ENCODE data around the gene GNS.

The GNS gene

DNA sequence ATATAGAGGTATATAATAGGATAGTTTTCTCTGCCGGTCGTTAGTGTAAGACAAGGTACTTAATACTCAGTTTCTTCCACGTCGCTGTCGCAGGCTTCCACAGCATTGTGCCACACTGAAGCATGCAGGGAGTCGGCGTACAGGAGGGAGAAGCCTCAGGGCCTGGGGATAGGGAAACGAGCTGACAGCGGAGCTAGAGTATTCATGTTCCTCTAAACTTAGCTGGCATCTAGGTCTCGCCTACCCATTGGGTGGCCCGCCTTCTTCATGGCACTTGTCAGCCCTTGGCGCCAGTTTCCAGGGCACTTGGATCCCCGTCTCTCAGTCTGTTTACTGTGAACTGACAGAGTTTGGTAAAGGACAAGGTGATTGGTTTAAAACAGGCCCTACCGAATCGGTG, 73.6 kb downstream of the GNS start:
- no peak overlapping the region for H3K4me3 ChIP-seq (ENCODE audit: low read depth, low read length)
- in situ Hi-C loops (cut with HindIII; ENCODE audit: low pct_ligation_motif_present, low sequenced_read_pairs): no loop called here
- H3K27me3 ChIP-seq (replicated peaks): no peaks in the 10 kb centered on the region
- TF ChIP-seq, protein P1, sequence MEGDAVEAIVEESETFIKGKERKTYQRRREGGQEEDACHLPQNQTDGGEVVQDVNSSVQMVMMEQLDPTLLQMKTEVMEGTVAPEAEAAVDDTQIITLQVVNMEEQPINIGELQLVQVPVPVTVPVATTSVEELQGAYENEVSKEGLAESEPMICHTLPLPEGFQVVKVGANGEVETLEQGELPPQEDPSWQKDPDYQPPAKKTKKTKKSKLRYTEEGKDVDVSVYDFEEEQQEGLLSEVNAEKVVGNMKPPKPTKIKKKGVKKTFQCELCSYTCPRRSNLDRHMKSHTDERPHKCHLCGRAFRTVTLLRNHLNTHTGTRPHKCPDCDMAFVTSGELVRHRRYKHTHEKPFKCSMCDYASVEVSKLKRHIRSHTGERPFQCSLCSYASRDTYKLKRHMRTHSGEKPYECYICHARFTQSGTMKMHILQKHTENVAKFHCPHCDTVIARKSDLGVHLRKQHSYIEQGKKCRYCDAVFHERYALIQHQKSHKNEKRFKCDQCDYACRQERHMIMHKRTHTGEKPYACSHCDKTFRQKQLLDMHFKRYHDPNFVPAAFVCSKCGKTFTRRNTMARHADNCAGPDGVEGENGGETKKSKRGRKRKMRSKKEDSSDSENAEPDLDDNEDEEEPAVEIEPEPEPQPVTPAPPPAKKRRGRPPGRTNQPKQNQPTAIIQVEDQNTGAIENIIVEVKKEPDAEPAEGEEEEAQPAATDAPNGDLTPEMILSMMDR (IDR thresholded peaks at IDR 0.05; ENCODE audit: low read depth, low read length, missing control alignments): no peak
- no peak for DNase-seq
- peaks cover 3% of the 10 kb centered on the region for H3K36me3 ChIP-seq (replicated peaks)
- H3K27ac ChIP-seq: no peak overlapping the region

DNA sequence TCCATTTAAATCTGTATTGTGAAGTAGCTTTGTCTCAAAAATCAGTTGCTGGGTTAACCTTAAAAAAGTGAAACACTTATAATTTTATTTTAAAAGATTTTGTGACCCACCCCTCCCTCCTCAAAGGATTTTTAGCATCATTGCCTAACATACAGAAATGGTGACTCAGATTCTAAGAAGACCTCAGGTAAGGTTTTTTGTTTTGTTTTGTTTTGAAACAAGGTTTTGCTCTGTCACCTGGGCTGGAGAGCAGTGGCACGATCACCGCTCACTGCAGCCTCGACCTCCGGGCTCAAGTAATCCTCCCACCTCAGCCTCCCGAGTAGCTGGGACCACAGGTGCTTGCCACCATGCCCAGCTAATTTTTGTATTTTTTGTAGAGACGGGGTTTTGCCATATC, 74.2 kb downstream of the GNS start:
- peaks cover 3% of the 10 kb centered on the region for H3K36me3 ChIP-seq (replicated peaks)
- no peak overlapping the region for H3K4me3 ChIP-seq (ENCODE audit: low read depth, low read length)
- DNase-seq: no peak
- H3K27me3 ChIP-seq (replicated peaks): no peaks in the 10 kb centered on the region
- TF ChIP-seq, protein P1 (IDR thresholded peaks at IDR 0.05; ENCODE audit: low read depth, low read length, missing control alignments): no peak
- in situ Hi-C loops (cut with HindIII; ENCODE audit: low pct_ligation_motif_present, low sequenced_read_pairs): no loop called here
- no peak overlapping the region for H3K27ac ChIP-seq

DNA sequence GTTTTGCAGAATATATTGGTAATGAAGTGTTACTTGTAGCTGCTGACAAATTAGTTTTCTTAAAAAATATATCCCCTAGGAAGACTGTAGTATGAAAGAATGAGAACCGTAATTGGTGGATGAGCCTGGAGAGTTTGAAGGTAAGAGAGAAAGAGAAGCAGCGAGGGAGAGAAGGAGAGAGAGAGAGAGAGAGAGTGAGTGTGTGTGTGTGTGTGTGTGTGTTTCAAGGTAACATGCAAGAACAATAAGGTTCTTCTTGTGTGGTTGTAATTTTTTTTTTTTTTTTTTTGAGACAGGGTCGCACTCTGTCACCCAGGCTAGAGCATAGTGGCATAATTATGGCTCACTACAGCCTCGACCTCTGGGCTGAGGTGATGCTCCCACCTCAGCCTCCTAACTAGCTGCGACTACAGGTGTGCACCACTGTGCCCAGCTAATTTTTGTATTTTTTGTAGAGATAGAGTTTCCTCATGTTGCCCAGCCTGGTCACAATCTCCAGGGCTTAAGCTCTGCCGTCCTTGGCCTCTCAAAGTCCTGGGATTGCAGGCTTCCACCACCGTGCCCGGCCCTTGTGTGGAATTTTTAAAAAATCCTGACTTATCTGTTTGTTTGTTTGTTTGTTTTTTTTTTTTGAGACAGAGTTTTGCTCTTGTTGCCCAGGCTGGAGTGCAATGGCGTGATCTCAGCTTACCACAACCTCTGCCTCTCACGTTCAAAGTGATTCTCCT, 75.2 kb downstream of the GNS start:
- H3K4me3 ChIP-seq (ENCODE audit: low read depth, low read length): no peak overlapping the region
- H3K27me3 ChIP-seq (replicated peaks): no peaks in the 10 kb centered on the region
- no peak overlapping the region for H3K27ac ChIP-seq
- peaks cover 3% of the 10 kb centered on the region for H3K36me3 ChIP-seq (replicated peaks)
- TF ChIP-seq, protein P1 (IDR thresholded peaks at IDR 0.05; ENCODE audit: low read depth, low read length, missing control alignments): no peak
- in situ Hi-C loops (cut with HindIII; ENCODE audit: low pct_ligation_motif_present, low sequenced_read_pairs): no loop called here
- no peak for DNase-seq

DNA sequence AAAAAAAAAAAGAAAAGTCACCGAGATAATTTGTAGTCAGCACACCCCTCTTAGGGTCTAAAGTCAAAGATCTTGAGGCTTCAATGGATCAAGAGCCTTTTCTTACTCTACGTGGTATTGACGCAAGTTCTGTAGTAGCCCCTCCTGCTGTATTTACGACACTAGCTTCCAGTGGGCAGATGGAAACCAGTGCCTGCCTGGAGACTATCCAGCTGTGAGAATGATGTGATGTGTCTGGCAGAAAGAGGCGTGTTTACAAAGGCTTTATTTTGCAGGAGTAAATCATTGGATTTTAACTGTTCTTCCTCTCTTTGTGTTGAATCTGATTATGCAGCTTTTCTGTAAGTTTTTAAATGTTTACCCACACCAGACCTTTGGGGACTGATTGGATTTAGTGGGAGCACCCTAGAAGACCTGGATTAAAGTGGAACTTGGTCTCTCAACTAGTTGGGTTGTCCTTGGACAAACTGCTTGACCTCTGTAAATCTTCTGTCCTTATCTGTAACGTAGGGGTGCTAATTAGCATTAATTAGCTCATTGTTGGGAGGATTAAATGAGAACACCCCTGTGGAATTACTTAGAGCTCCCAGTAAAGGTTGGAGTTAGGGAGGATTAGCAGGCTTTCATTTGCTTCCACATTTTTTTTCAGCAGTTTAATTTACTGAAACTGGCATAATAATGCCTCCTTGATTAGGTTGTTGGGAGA, 76.5 kb downstream of the GNS start:
- no peak overlapping the region for H3K27ac ChIP-seq
- H3K36me3 ChIP-seq (replicated peaks): no peaks in the 10 kb centered on the region
- TF ChIP-seq, protein P1 (IDR thresholded peaks at IDR 0.05; ENCODE audit: low read depth, low read length, missing control alignments): no peak
- no peak overlapping the region for H3K4me3 ChIP-seq (ENCODE audit: low read depth, low read length)
- in situ Hi-C loops (cut with HindIII; ENCODE audit: low pct_ligation_motif_present, low sequenced_read_pairs): no loop called here
- H3K27me3 ChIP-seq (replicated peaks): no peaks in the 10 kb centered on the region
- DNase-seq: peak; percentile 39

DNA sequence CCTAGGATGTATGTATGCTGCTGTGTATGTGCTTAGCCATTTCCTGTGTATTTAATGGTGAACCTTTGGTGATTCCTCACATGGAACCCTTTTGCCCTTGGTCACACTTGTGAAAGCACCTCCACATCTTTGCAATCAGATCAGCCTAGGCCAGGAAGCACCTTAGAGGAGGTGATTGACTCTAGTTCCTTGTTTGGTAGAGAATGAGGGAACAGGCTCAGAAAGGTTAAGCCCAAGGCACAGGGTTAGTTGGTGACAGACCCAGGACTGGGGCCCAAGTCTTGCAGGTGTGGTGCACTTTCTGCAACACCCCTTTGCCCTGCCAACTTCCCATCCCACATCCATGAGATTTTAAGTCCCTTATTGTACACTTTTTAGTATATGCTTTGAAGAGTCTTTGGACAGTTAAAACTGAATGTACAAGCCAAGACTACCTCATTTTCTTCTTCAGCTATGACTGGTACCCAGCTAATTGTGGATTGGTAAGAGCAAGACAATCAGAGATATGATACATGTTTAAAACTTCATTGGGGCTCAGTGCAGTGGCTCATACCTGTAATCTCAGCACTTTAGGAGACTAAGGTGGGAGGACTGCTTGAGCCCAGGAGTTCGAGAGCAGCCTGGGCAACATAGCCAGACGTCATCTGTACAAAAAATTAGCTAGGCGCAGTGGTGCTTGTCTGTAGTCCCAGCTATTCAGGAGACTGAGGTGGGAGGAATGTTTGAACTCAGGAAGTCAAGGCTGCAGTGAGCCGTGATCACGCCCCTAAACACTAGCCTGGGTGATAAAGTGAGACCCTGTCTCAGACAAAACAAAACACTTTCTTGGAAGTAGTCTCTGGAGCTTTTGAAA, 77.8 kb downstream of the GNS start:
- Histone ChIP-seq H3K36me3 (replicated peaks) (no peaks in the 10 kb centered on the region), H3K27me3 (replicated peaks) (no peaks in the 10 kb centered on the region), H3K27ac (no peak overlapping the region), H3K4me3 (ENCODE audit: low read depth, low read length) (no peak overlapping the region)
- DNase-seq: no peak
- TF ChIP-seq, protein P1 (IDR thresholded peaks at IDR 0.05; ENCODE audit: low read depth, low read length, missing control alignments): no peak
- in situ Hi-C loops (cut with HindIII; ENCODE audit: low pct_ligation_motif_present, low sequenced_read_pairs): no loop called here
